IPS DF 6.9 (cell line): ENCODE measurements around the gene AKNAD1.

Experiments used
- DNase-seq: peaks from one replicate; pipeline ENCODE4 v3.0.0-alpha.2; 2013; ENCODE audit warnings: low read depth, low spot score
- H3K27ac ChIP-seq: one replicate; pipeline ENCODE4 v1.5.1; 2013; ENCODE audit warnings: low read length, control low read depth
- H3K27me3 ChIP-seq: 2 replicates; pipeline ENCODE4 v1.6.1; 2013; ENCODE audit warnings: mild to moderate bottlenecking, low read length; ENCODE audit not compliant: control insufficient read depth, insufficient read depth
- H3K36me3 ChIP-seq: 2 replicates; pipeline ENCODE4 v1.6.1; 2013; ENCODE audit warnings: low read length; ENCODE audit not compliant: control insufficient read depth, insufficient read depth
- H3K4me1 ChIP-seq: 2 replicates; pipeline ENCODE4 v1.6.1; 2013; ENCODE audit warnings: low read length; ENCODE audit not compliant: control insufficient read depth, insufficient read depth
- H3K4me3 ChIP-seq: 2 replicates; pipeline ENCODE4 v1.5.1; 2013; ENCODE audit warnings: mild to moderate bottlenecking, low read length
- H3K9me3 ChIP-seq: 2 replicates; pipeline ENCODE4 v1.6.1; 2013; ENCODE audit warnings: low read length, inconsistent platforms; ENCODE audit not compliant: control insufficient read depth, insufficient read depth
- WGBS: extraction: QIAGEN DNeasy Blood & Tissue Kit; methylation state at CpG from one replicate; pipeline ENCODE4 v1.1.7; 2013; ENCODE audit warnings: mixed read lengths, missing lambda C conversion rate; ENCODE audit not compliant: insufficient read length, insufficient coverage; 5-methylcytosine and 5-hydroxymethylcytosine counted together

AKNAD1 gene

GRCh38 chr1:108850929-108851328 lies 6.0 kb downstream of the AKNAD1 start:
- no peak overlapping the region for H3K27ac ChIP-seq
- no peaks in the 10 kb centered on the region for H3K4me1 ChIP-seq
- no peaks in the 10 kb centered on the region for H3K36me3 ChIP-seq
- H3K27me3 ChIP-seq, result no peaks in the 10 kb centered on the region
- DNase-seq, result no peak
- WGBS, result no CpG with 5 or more reads among the region's 7 CpGs
- H3K4me3 ChIP-seq, result no peak overlapping the region
- no peaks in the 10 kb centered on the region for H3K9me3 ChIP-seq

- no peak for DNase-seq
- H3K4me1 ChIP-seq, result no peaks in the 10 kb centered on the region
Measured at GRCh38 chr1:108848806-108849205, 8.1 kb downstream of the AKNAD1 start.

GRCh38 chr1:108847494-108847893 lies 9.4 kb downstream of the AKNAD1 start:
- H3K4me1 ChIP-seq, result peaks cover 2% of the 10 kb centered on the region; the same call in 1 of the 2 replicates
- H3K36me3 ChIP-seq, result no peaks in the 10 kb centered on the region
- H3K27me3 ChIP-seq, result no peaks in the 10 kb centered on the region
- no peak for DNase-seq
- WGBS, result no CpG with 5 or more reads among the region's 1 CpG
- H3K4me3 ChIP-seq, result no peak overlapping the region
- H3K9me3 ChIP-seq, result no peaks in the 10 kb centered on the region
- no peak overlapping the region for H3K27ac ChIP-seq

More at GRCh38 chr1:108848806-108849205, 8.1 kb downstream of the AKNAD1 start:
- no peaks in the 10 kb centered on the region for H3K36me3 ChIP-seq
- H3K27me3 ChIP-seq, result no peaks in the 10 kb centered on the region
- H3K4me3 ChIP-seq, result no peak overlapping the region
- no peaks in the 10 kb centered on the region for H3K9me3 ChIP-seq
- H3K27ac ChIP-seq, result no peak overlapping the region

GRCh38 chr1:108845991-108846390 lies 10.9 kb downstream of the AKNAD1 start:
- H3K4me3 ChIP-seq, result no peak overlapping the region
- H3K27me3 ChIP-seq, result no peaks in the 10 kb centered on the region
- no peaks in the 10 kb centered on the region for H3K9me3 ChIP-seq
- no CpG with 5 or more reads among the region's 6 CpGs for WGBS
- peaks cover 2% of the 10 kb centered on the region; the same call in 1 of the 2 replicates for H3K4me1 ChIP-seq
- H3K36me3 ChIP-seq, result no peaks in the 10 kb centered on the region
- no peak for DNase-seq
- no peak overlapping the region for H3K27ac ChIP-seq

GRCh38 chr1:108845446-108845845 lies 11.4 kb downstream of the AKNAD1 start:
- WGBS, result no CpG with 5 or more reads among the region's 4 CpGs
- DNase-seq, result no peak
- Histone ChIP-seq H3K36me3 (no peaks in the 10 kb centered on the region), H3K27ac (no peak overlapping the region), H3K4me1 (peaks cover 2% of the 10 kb centered on the region; the same call in 1 of the 2 replicates), H3K4me3 (no peak overlapping the region), H3K27me3 (no peaks in the 10 kb centered on the region), H3K9me3 (no peaks in the 10 kb centered on the region)

GRCh38 chr1:108843390-108844137 lies 13.3 kb downstream of the AKNAD1 start:
- H3K27me3 ChIP-seq, result no peaks in the 10 kb centered on the region
- H3K4me3 ChIP-seq, result no peak overlapping the region
- no peak overlapping the region for H3K27ac ChIP-seq
- no peak for DNase-seq
- H3K36me3 ChIP-seq, result no peaks in the 10 kb centered on the region
- no peaks in the 10 kb centered on the region for H3K9me3 ChIP-seq
- WGBS, result no CpG with 5 or more reads among the region's 3 CpGs
- peaks cover 2% of the 10 kb centered on the region; the same call in 1 of the 2 replicates for H3K4me1 ChIP-seq

GRCh38 chr1:108842525-108843181 lies 14.2 kb downstream of the AKNAD1 start:
- no CpG with 5 or more reads among the region's 3 CpGs for WGBS
- no peaks in the 10 kb centered on the region for H3K36me3 ChIP-seq

GRCh38 chr1:108841703-108842102 lies 15.2 kb downstream of the AKNAD1 start:
- Histone ChIP-seq H3K4me1 (peaks cover 2% of the 10 kb centered on the region; the same call in 1 of the 2 replicates), H3K36me3 (no peaks in the 10 kb centered on the region), H3K27me3 (no peaks in the 10 kb centered on the region), H3K4me3 (no peak overlapping the region), H3K9me3 (no peaks in the 10 kb centered on the region), H3K27ac (no peak overlapping the region)
- no peak for DNase-seq
- no CpG with 5 or more reads among the region's 1 CpG for WGBS

More at GRCh38 chr1:108842525-108843181, 14.2 kb downstream of the AKNAD1 start:
- Histone ChIP-seq H3K9me3 (no peaks in the 10 kb centered on the region), H3K4me3 (no peak overlapping the region), H3K27ac (no peak overlapping the region), H3K27me3 (no peaks in the 10 kb centered on the region), H3K4me1 (peaks cover 2% of the 10 kb centered on the region; the same call in 1 of the 2 replicates)
- no peak for DNase-seq

GRCh38 chr1:108832929-108833328 lies 24.0 kb downstream of the AKNAD1 start:
- no CpG with 5 or more reads among the region's 2 CpGs for WGBS
- no peak overlapping the region for H3K4me3 ChIP-seq
- no peaks in the 10 kb centered on the region for H3K9me3 ChIP-seq
- DNase-seq, result no peak
- no peak overlapping the region for H3K27ac ChIP-seq
- no peaks in the 10 kb centered on the region for H3K36me3 ChIP-seq
- H3K4me1 ChIP-seq, result peaks cover 2% of the 10 kb centered on the region; the same call in 1 of the 2 replicates
- no peaks in the 10 kb centered on the region for H3K27me3 ChIP-seq

- H3K36me3 ChIP-seq, result no peaks in the 10 kb centered on the region
- H3K4me1 ChIP-seq, result peaks cover 2% of the 10 kb centered on the region; the same call in 1 of the 2 replicates
- H3K4me3 ChIP-seq, result no peak overlapping the region
- no peak overlapping the region for H3K27ac ChIP-seq
- no peaks in the 10 kb centered on the region for H3K27me3 ChIP-seq
- no peak for DNase-seq
- no CpG with 5 or more reads among the region's 2 CpGs for WGBS
- no peaks in the 10 kb centered on the region for H3K9me3 ChIP-seq
Measured at GRCh38 chr1:108831225-108831624, 25.7 kb downstream of the AKNAD1 start.
